GM21423 (cell line): Measurements from ENCODE around the gene ZNF23.

Source experiments
- ATAC-seq: cut with Tn5 transposase; IDR thresholded peaks from one replicate; pipeline ENCODE4 v1.9.1; 2021; ENCODE audit warnings: mild to moderate bottlenecking, moderate library complexity; ENCODE audit not compliant: unreplicated experiment

The ZNF23 gene

GRCh38 chr16:71428385-71428784 is 33.7 kb downstream of the ZNF23 start:
- no peak for ATAC-seq

- no peak for ATAC-seq
Observed at GRCh38 chr16:71426880-71427615, 35.0 kb downstream of the ZNF23 start.

GRCh38 chr16:71426069-71426879 is 35.8 kb downstream of the ZNF23 start:
- peak; percentile 61 for ATAC-seq

GRCh38 chr16:71425746-71426068 is 36.3 kb downstream of the ZNF23 start:
- ATAC-seq: no peak

GRCh38 chr16:71424626-71425025 is 37.4 kb downstream of the ZNF23 start:
- no peak for ATAC-seq

DNA sequence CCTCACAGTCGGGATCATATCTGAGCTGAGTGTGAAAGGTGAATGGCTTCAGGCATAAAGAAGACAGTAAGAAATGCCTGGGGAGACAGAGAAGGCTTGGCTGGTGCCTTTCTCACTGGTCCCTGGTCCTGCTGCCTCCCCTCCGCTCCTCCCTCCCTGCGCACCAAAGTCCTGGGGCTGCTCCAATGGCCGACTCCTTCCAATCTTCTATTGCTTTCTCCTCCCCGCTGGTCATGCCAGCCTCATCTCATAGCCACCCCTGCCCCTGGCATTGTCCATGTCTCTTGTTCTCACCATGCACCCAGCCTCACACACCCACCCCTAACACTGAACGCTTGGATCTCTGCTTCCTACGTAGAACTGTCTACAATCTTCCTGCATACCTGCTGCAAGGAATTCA is 38.2 kb downstream of the ZNF23 start:
- no peak for ATAC-seq

- no peak for ATAC-seq
Observed at GRCh38 chr16:71423016-71423415, 39.0 kb downstream of the ZNF23 start.

GRCh38 chr16:71421911-71422310 is 40.1 kb downstream of the ZNF23 start:
- ATAC-seq: no peak

DNA sequence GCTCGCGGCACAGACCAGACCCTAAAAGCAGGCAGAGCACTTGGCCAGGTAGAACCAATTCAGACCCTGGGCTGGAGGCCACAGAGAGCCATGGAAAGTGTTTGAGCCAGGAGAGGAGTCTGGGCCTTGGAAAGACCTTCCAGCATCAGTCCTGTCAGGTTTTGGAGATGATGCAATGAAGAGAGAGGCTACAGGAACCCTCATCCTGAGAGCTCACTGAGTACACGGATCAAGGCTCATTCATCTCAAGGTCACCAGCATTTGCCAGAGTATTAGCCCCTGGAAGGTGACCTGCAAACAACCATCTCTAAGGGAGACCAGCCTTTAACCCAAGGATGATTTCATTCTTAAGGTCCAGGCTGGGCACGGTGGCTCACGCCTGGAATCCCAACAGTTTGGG is 48.0 kb downstream of the ZNF23 start:
- no peak for ATAC-seq

DNA sequence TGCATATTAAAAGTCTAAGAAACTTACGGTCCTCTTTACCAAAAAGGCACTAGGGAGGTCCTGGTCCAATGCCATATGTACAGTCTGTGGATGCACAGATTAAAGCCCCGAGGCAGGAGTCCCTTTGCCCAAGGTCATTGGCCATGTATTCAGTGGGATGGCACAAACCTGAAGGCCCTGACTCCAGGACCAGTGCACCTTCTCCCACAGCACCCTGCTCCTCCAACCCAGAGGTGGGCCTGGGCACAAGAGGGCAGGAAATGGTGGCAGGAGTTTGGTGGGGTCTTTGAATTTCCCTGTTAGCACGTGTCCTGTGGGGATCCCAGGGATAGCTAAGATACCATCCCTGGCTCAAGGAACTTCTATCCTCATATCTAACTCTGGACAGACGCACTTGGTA is 48.7 kb downstream of the ZNF23 start:
- ATAC-seq: no peak

DNA sequence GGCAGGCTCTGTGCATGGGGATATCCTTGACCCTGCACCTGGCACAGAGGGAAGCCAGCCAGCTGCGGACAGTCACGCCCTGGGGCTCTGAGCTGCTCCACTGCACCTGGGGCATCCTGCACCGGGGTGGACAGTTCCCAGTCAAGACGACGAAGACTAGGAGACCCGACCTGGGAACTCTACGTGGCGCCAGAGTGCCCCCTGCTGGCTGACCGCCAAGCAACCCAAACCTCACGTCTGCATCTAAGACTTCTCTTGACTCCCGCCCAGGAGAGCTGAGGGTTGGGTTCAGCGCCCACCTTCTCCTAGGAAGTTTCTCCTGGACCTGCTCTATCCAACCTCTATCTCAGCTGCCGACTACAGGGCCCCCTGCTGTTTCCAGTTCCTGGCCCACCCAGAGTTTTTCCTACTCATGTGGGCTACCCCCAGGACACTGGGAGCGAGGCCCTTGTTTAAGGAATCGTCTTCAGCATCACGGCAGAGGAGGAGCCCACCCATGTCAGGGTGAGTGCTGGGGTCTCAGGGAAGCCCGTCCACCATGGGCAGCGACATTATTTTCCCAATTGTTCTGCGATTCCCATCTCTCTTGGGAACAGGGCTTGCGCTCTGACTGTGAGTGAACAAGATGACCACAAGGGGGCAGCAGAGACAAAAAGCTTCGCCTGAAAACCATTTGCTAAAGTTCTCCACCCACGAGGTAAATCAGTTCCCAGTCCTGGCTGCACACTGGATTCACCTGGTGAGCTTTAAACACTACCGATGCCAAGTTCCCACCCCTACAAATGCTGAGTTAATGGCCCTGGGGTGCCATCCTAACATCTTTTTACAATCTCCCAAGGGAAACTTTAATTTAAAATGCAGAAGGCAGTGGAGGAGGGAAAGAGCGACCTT is 49.5 kb downstream of the ZNF23 start:
- ATAC-seq: no peak

DNA sequence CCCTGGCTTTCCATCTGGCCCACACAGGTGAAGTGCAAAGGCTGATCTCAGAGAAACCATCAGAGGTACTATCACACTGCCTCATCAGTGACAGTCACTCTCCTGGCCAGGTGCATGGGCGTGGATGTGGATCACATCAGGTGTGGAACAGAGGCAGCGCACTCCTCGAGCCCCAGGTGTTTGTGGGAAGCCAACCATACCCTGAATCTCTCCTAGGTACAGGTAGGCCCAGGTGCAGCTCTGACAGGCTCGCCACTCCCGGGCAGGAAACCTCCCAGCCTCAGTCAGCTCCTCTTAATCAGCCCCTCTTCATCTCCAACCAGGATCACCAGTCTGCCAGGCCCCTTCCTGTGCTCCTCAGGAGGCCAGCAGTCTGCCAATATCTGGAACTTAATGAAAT is 51.9 kb downstream of the ZNF23 start:
- ATAC-seq: no peak

GRCh38 chr16:71409011-71409775 is 52.9 kb downstream of the ZNF23 start:
- no peak for ATAC-seq

DNA sequence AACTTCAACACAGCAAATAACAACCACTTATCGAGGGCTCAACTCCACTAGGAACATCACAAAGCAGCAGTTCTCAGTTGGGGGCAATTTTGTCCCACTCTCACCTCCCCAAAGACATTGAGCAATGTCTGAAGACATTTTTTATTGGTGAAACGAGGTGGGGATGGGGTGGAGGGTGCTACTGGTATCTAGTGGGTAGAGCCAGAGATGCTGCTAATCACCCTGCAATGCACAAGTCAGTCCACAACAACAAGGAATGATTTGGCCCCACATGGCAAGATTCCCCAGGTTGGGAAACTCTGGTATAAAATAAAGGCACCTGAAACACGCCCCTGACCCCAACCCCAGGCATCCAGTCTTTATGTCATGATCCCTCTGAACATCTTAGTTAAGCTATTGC is 53.5 kb downstream of the ZNF23 start:
- no peak for ATAC-seq

DNA sequence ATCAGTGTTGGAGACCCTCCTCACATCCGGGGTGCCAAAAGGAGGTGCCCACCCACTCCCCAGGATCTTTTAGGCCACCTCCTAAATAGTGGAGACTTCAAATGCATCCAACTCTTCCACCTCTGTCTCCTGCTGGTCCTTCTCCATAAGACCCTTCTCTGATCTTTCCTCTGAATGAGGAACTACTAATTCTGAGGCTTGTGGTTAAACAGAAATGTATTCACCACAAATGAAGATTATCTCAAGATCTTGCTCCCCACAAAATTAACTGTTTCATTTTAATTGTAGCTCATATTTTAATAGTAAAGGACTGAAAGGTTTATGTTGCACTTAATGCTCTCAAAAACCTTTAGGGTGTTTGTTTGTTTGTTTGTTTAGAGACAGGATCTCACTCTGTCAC is 54.3 kb downstream of the ZNF23 start:
- no peak for ATAC-seq

- ATAC-seq: no peak
Observed at GRCh38 chr16:71406724-71407123, 55.3 kb downstream of the ZNF23 start.

DNA sequence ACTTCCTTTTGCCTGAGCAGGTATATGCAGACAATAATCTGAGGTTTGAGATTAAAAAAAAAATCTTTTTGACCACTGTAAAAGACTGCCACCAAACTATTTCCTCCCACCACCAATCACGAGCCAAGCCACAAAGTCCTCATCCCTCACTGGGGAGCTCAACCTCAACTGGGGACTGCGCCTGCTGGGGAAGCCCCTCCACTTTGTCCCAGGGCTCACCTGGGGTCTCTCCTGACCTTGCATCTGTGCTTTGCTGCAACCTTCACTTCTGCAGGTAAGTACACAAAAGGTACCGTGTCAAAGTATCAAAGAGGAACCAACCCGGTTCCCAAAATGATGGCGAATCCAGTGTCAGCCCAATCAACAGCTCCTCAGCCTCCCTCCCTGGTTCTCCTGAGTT is 55.7 kb downstream of the ZNF23 start:
- no peak for ATAC-seq

DNA sequence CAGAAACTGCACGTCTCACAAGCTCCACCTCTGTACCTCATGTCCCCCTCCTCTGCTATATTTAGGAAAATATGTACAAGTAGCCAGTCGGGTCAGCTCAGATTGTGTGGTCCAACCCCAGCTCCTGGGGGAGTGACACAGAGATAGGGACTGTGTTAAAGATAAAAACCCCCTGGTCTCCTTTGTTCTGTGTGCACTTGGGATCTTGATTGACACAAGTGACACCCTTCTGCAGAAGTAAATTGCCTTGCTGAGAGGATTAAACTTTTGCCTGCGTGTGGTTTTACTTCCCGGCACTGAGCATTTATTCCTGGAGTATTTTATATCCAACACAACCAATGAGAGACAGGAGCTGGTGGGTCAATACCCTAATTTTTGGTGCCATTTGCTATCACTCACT is 57.7 kb downstream of the ZNF23 start:
- no peak for ATAC-seq

- ATAC-seq: no peak
Observed at GRCh38 chr16:71402674-71403073, 59.4 kb downstream of the ZNF23 start.

- ATAC-seq: no peak
Observed at GRCh38 chr16:71402007-71402406, 60.0 kb downstream of the ZNF23 start.
